SK-N-SH (cell line): ENCODE results near the gene ITFG1.

Experiments used
- EP300 ChIP-seq, 2 experiments: IDR thresholded peaks; 2 replicates each; pipeline versions ENCODE4 v1.4.0 to v1.6.1; 2012; ENCODE audit warnings: borderline replicate concordance in 1 of 2, low read depth in 1 of 2, low read length in 1 of 2
- MAX ChIP-seq: IDR thresholded peaks from 2 replicates; pipeline ENCODE4 v1.4.0; 2012; ENCODE audit warnings: low read depth
- PBX3 ChIP-seq: IDR thresholded peaks from 2 replicates; pipeline ENCODE4; 2012
- POLR2AphosphoS5 ChIP-seq: IDR thresholded peaks from 2 replicates; pipeline ENCODE4 v1.6.1; 2012; ENCODE audit warnings: low read depth, low read length
- SMC3 ChIP-seq: IDR thresholded peaks from 2 replicates; pipeline ENCODE4 v1.6.1; 2012; ENCODE audit warnings: low read depth, low read length, improper control_type of control experiment
- YY1 ChIP-seq: IDR thresholded peaks from 2 replicates; pipeline ENCODE4 v1.4.0; 2012; ENCODE audit warnings: low read depth, mild to moderate bottlenecking
- TF ChIP-seq, protein P1 (sequence below): fragments of 200-600 bp; sonication (generic); IDR thresholded peaks from 2 replicates; pipeline ENCODE4 v1.6.1; 2017; ENCODE audit warnings: antibody characterized with exemption, mild to moderate bottlenecking, moderate library complexity

DNA sequence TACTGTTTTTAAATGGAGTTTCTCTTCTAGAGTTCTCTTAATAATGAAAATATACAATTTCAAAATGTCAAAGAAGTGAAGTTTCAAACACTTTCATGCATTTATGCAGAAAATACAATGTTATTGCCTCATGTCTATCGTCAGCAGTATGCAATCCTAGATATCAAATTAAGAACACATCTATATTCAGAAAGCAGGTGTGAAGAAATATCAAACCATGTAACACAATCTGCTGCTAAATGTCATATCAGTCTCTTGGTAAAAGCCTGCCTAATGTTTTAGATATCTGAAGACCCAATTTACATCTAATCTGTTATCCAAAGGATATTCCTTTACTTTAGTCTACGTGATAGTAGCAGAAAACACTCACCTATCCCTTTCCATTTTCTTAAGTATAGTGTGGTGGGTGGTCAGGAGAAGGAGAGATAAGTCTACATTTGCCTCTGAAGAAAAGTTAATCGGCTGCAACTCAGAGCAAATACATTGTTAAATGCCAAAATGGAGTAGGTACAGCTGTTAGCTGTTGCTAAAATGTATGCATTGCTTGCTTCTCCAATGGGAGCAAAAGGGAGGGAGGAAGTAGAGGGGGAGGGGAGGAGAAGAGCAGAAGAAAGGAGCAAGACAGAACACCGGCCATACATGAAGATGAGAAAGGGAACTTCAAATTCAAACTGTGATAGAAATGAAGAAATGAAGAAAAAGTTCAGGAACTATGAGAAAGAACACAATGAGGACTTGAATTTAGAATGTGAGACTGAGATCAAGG, 64.9 kb downstream of the ITFG1 start:
- TF ChIP-seq MAX: no peak
- TF ChIP-seq EP300 (IDR thresholded peaks at IDR 0.05; ENCODE audit: borderline replicate concordance in 1 of 2, low read depth in 1 of 2, low read length in 1 of 2): no peak
- TF ChIP-seq SMC3: no peak
- TF ChIP-seq PBX3: no peak
- TF ChIP-seq, protein P1, sequence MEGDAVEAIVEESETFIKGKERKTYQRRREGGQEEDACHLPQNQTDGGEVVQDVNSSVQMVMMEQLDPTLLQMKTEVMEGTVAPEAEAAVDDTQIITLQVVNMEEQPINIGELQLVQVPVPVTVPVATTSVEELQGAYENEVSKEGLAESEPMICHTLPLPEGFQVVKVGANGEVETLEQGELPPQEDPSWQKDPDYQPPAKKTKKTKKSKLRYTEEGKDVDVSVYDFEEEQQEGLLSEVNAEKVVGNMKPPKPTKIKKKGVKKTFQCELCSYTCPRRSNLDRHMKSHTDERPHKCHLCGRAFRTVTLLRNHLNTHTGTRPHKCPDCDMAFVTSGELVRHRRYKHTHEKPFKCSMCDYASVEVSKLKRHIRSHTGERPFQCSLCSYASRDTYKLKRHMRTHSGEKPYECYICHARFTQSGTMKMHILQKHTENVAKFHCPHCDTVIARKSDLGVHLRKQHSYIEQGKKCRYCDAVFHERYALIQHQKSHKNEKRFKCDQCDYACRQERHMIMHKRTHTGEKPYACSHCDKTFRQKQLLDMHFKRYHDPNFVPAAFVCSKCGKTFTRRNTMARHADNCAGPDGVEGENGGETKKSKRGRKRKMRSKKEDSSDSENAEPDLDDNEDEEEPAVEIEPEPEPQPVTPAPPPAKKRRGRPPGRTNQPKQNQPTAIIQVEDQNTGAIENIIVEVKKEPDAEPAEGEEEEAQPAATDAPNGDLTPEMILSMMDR: no peak
- TF ChIP-seq YY1: no peak
- TF ChIP-seq POLR2AphosphoS5: no peak
